AG04450 (cell line): Measurements from ENCODE around the gene SGMS1. TPM values are rescaled to one million over a fixed set of nuclear protein-coding genes. Genes with fewer than 3 reads are reported as not detected.

Experiments
- CTCF ChIA-PET: fragments of 300-600, 350-600 bp; formaldehyde crosslinking; extraction: SDS; loops from one replicate; lab custom pipeline; 2022; ENCODE audit warnings: antibody characterized with exemption, inconsistent platforms; lab: Charles Lee
- POLR2A ChIA-PET: fragments of 350-600 bp; formaldehyde crosslinking; extraction: SDS; loops from one replicate; lab custom pipeline; 2021; ENCODE audit warnings: antibody characterized with exemption, inconsistent platforms; lab: Yijun Ruan, JAX
- DNase-seq: peaks from one replicate; pipeline ENCODE4 v3.0.0-alpha.2; 2011; ENCODE audit warnings: low read depth, low spot score
- H3K27ac ChIP-seq: one replicate; pipeline ENCODE4 v1.5.1; 2012; ENCODE audit warnings: low read depth, low read length, control low read depth
- H3K27me3 ChIP-seq: one replicate; pipeline ENCODE4 v1.6.0; 2012; ENCODE audit warnings: low read length; ENCODE audit not compliant: control insufficient read depth, insufficient read depth
- H3K4me3 ChIP-seq: 2 replicates; pipeline ENCODE4 v1.5.1; 2011; ENCODE audit warnings: mild to moderate bottlenecking, low read depth, low read length, control low read depth
- H3K9me3 ChIP-seq: 2 replicates; pipeline ENCODE4 v1.5.1; 2012; ENCODE audit warnings: low read length; ENCODE audit not compliant: control insufficient read depth, insufficient read depth
- CTCF ChIP-seq: IDR thresholded peaks from 2 replicates; pipeline ENCODE4 v1.5.1; 2011; ENCODE audit warnings: low read depth, low read length, control low read depth, inconsistent platforms
- polyA plus RNA-seq: library from polyadenylated mRNA; depleted of rRNA; stranded (reverse); fragments of >200 nt; gene quantifications from 2 replicates; pipeline ENCODE4 v1.2.3, GENCODE V29; 2011

Gene SGMS1
- polyA plus RNA-seq, 1 experiment: 17.7 TPM

DNA sequence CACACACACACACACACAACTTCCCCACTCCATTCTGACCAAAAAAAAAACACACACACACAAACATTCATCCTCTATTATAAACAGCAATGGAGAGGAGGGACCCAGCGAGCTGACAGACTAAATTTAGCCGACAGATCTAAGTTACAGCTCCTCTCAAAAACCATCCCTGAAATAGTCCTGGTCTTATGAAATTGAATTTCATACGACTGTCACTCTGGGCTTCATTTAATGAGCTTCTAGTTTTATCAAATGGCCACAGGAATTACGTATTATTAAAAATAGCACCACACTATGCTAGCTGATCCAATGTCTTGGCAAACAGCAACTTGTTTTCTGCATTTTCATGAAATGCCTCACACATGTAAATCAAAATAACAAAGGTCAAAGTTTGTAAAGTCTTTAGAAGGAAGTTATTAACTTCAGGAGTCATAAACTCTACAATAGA, 241.2 kb downstream of the SGMS1 start:
- H3K27me3 ChIP-seq: no peaks in the 10 kb centered on the region
- no peaks in the 10 kb centered on the region for H3K9me3 ChIP-seq
- POLR2A ChIA-PET: no interaction called here
- no peak overlapping the region for H3K27ac ChIP-seq
- H3K4me3 ChIP-seq: no peak overlapping the region
- DNase-seq: no peak
- TF ChIP-seq CTCF: no peak
- CTCF ChIA-PET: interaction anchor here (0.6 to 3.6 kb wide), 2 partner anchors 15 to 84 kb away, joined by 5 to 16 read pairs; no protein-coding TSS in a partner anchor

DNA sequence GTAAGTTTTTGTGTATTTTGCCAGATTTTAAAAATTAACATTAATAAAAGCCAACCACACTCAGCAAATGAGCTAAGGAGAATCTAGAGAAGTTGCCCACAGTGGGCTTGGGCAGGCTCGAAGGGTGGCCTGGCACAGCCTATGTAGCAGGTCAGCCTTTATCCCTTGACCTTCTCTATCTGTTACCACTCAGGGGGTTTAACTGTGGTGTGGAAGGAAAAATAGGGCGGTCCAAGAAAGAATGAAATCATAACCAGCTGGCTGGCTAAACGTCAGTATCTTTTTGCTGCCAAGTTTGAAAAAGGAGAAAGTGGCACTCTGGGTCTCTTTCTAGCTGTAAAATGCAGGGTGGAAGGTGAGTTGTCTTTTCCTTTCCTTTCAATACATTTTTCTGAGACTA, 242.1 kb downstream of the SGMS1 start:
- no peak for DNase-seq
- CTCF ChIA-PET: interaction anchor here (3.6 kb wide), 1 partner anchor 14 kb away, joined by 16 read pairs; no protein-coding TSS in a partner anchor
- POLR2A ChIA-PET: no interaction called here

GRCh38 chr10:50379616-50380015, 244.1 kb downstream of the SGMS1 start:
- no peak overlapping the region for H3K27ac ChIP-seq
- ChIA-PET CTCF (interaction anchor here (0.7 to 3.6 kb wide), 2 partner anchors 12 to 848 kb away, joined by 5 to 16 read pairs; no protein-coding TSS in a partner anchor), POLR2A (no interaction called here)
- no peaks in the 10 kb centered on the region for H3K27me3 ChIP-seq
- no peak overlapping the region for H3K4me3 ChIP-seq
- TF ChIP-seq CTCF: no peak
- no peak for DNase-seq
- no peaks in the 10 kb centered on the region for H3K9me3 ChIP-seq

More for the DNA sequence above, 242.1 kb downstream of the SGMS1 start:
- TF ChIP-seq CTCF: no peak
- Histone ChIP-seq H3K9me3 (no peaks in the 10 kb centered on the region), H3K4me3 (no peak overlapping the region), H3K27me3 (no peaks in the 10 kb centered on the region), H3K27ac (no peak overlapping the region)

DNA sequence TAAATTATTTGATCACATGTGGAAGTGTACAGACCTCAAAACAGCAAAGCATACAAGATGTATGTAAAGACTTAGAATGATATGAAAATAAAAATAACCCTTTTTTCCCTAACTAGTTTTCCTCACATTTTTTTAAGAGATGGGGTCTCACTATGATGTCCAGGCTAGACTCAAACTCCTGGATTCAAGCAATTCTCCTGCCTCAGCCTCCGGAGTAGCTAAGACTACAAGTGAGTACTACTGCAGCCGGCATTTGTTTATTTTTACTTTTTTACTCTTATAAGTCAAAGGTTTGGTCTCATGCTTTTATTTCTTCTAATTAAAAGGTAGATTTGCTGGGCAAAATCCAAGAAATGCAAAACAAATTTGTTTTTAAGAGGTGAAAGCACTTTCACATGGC, 248.0 kb downstream of the SGMS1 start:
- no peaks in the 10 kb centered on the region for H3K27me3 ChIP-seq
- no peak overlapping the region for H3K4me3 ChIP-seq
- CTCF ChIA-PET: no interaction called here
- H3K27ac ChIP-seq: no peak overlapping the region
- POLR2A ChIA-PET: no interaction called here
- TF ChIP-seq CTCF: no peak
- H3K9me3 ChIP-seq: no peaks in the 10 kb centered on the region
- DNase-seq: no peak

DNA sequence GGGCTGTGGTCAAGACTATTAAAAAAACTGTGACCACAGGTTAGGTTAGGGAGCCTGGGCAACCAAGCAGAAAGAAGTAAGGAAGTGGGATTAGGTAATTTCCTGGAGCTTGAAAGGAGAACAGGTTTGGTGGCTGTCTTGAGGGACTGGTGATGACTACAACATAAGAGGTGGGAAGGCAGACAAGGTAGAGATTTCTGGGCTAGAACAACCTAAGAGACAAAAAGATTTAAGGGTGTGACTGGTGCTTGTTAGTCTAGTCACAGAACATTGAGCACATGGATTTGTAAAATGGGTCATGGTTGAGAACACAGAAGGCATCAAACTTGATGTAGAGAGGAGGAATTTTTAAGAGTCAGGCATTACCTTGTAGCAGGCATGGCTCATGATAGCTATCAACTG, 248.7 kb downstream of the SGMS1 start:
- no peak for TF ChIP-seq CTCF
- Histone ChIP-seq H3K4me3 (no peak overlapping the region), H3K9me3 (no peaks in the 10 kb centered on the region), H3K27me3 (no peaks in the 10 kb centered on the region), H3K27ac (no peak overlapping the region)
- DNase-seq: no peak
- ChIA-PET CTCF (interaction anchor here (0.6 kb wide), 1 partner anchor 133 kb away, joined by 5 read pairs; no protein-coding TSS in a partner anchor), POLR2A (no interaction called here)
